GM15510 (cell line): ENCODE measurements around the gene F2RL2.

Experiments
- POLR2A ChIP-seq: IDR thresholded peaks from 3 replicates; pipeline ENCODE4 v1.6.1; 2011; ENCODE audit warnings: borderline replicate concordance; ENCODE audit not compliant: insufficient read length; ENCODE audit errors: extremely low read depth

F2RL2 gene

DNA sequence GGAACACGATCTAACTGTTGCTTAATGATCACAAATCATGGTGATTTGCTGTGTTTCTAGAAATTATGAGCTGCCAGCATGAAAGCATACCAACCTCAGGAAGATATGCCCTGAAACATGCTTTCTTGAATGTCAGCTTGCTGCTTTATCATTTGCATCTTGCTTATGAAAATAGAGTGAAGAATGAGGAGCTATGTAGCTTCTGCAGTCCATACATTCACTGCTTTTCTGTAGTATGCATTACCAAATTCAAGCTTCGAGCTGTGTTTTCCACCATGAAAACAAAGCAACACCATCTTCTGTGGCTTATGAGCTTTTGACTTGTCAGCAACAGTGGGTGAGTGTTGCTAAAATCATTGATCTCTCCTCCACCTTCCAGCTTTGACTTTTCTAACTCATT is 16.5 kb downstream of the F2RL2 start:
- TF ChIP-seq POLR2A, result no peak

- TF ChIP-seq POLR2A, result no peak
Observed at GRCh38 chr5:76604838-76605237, 18.4 kb downstream of the F2RL2 start.

GRCh38 chr5:76602094-76602726 is 21.0 kb downstream of the F2RL2 start:
- TF ChIP-seq POLR2A, result no peak

GRCh38 chr5:76601470-76601869 is 21.7 kb downstream of the F2RL2 start:
- no peak for TF ChIP-seq POLR2A

DNA sequence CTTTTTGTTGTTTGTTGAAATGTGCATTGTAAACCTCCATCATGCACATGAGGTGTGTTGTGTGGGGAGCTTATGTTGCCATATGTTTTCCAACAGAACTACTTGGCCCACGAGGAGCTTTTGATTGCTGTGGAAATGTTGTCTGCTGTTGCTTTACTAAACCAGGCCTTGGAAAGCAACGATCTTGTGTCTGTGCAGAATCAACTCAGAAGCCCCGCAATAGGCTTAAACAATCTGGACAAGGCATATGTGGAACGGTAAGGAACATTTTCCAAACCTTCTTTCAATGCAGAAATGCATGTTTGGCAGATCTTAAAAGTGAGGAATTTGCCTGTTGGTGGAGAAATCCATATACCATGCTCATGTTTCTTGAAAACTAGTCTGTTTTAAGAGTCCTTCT is 22.5 kb downstream of the F2RL2 start:
- no peak for TF ChIP-seq POLR2A

GRCh38 chr5:76598531-76598930 is 24.7 kb downstream of the F2RL2 start:
- TF ChIP-seq POLR2A, result no peak

DNA sequence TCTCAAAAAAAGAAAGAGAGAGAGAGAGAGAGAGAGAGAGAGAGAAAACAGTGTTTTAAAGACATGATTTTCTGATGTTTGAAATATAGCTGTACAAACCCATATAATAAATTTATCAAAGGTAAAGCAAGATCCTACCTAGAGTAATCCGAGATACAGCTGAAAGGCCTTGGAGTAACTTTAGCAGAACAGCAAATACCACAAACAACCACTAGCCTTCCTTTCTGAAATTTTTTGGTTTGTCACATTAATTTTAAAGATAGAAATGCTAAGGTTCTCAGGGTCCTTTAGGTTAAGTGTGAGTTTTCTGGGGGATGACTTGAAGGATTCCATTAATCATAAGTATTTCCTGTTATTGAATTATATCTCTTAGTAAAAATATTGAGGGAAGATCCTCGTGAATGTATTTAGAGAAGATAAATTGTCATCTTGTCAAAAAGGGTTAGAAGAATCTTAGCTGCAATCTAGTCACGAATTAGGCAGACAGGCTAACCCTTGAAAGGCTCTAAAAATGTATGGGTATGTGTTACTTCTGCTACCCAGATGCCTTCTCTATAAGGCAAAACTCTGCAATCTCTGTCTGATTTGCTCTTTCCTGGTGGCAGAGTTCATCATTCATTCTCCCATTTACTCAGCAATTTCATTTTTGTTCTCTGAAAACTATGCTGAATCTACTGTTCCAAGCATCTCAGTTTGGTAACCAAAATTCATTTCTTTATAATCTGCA is 27.3 kb downstream of the F2RL2 start:
- no peak for TF ChIP-seq POLR2A

- TF ChIP-seq POLR2A, result no peak
Observed at GRCh38 chr5:76594107-76594506, 29.1 kb downstream of the F2RL2 start.

DNA sequence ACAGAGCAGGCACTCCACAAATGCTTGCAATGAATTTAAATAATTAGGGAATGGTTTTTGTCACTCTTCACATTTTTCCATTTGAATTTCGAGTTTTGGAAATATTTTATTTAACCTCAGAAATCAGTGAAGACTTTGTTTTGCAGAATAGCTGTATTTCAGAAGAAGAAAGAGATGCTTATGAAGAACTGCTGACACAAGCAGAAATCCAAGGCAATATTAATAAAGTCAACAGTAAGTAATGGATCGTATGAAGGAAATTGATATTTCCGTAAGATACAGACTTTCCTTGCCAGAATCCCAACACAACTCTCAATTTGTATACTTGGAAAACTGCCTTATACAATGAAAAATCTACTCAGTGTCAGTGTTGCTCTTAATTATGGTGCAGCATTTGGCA is 30.5 kb downstream of the F2RL2 start:
- no peak for TF ChIP-seq POLR2A

- TF ChIP-seq POLR2A, result no peak
Observed at GRCh38 chr5:76591366-76591765, 31.8 kb downstream of the F2RL2 start.

- TF ChIP-seq POLR2A, result no peak
Observed at GRCh38 chr5:76590027-76590426, 33.2 kb downstream of the F2RL2 start.

- no peak for TF ChIP-seq POLR2A
Observed at GRCh38 chr5:76586531-76586930, 36.7 kb downstream of the F2RL2 start.

DNA sequence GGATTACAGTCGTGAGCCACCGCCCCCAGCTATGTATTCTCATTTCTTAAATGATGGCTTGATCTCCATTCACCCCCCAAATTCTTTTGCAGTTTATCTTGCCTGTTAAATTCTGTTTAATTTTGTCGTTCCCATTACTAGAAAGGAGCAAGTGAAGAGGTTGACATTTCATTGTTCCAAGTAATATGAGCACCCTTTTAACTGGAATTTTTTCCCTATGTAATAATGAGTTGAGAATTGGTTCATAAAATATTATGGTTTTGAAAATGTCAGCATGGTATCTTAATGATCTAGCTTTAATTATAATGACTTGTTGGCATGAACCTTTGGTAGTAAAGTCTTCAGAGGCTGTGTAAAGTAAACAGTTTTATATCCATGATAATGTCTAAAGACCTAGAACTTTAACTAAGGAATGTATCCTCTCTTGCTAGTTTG is 37.4 kb downstream of the F2RL2 start:
- TF ChIP-seq POLR2A, result no peak

DNA sequence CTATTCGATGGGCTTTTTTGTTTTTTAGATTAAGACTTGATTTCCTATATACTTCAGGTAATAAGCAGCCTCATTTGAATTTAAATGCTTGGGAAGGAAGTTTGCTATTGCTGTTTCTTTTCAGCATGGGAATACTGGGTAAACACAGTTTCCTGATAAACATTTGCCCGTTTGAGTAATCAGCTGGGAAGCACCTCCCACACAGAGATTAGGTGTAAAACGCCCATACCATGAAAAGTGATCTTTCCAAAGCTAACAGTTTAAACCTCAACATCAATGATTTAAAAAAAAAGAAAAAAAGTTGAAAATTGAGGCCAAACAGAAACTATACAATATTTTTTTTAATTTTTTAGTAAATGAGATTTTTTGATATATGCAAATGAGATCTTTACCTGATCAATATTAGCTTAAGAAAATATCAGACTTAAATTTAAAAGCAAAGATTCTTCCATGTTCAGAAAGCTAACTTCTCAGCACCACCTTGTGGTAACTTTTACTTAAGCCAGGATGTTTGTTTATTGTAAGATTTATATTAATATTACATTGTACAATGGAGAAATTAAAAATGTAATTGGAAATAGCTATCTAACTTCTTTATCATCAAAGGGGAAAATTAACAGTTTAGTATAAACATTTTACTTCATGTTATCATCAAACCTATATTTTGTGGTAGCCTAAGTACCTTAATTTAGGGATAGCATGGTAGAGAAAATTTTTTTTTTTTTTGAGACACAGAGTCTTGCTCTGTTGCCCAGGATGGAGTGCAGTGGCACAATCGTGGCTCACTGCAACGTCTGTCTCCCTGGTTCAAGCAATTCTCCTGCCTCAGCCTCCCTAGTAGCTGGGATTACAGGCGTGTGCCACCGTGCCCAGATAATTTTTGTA is 39.8 kb downstream of the F2RL2 start:
- TF ChIP-seq POLR2A, result no peak
